WTC11 (cell line): ENCODE measurements around the gene COA8. TPM values are rescaled to one million over a fixed set of nuclear protein-coding genes. Genes with fewer than 3 reads are reported as not detected.

Experiments used
- CBFB ChIP-seq: sonication (generic); formaldehyde crosslinking; IDR thresholded peaks from 2 replicates; pipeline ENCODE4 v1.8.1; 2022; ENCODE audit warnings: mild to moderate bottlenecking, low read depth, missing genetic modification reagents
- E2F1 ChIP-seq: sonication (generic); formaldehyde crosslinking; IDR thresholded peaks from 2 replicates; pipeline ENCODE4 v1.8.0; 2022; ENCODE audit warnings: mild to moderate bottlenecking, missing genetic modification reagents
- FOXK1 ChIP-seq: sonication (generic); formaldehyde crosslinking; IDR thresholded peaks from 2 replicates; pipeline ENCODE4 v1.8.0; 2022; ENCODE audit warnings: mild to moderate bottlenecking, moderate library complexity, missing genetic modification reagents
- HMGA2 ChIP-seq: fragments of 250-450 bp; sonication (Bioruptor Pico); IDR thresholded peaks from 2 replicates; pipeline ENCODE4 v1.4.0; 2021; ENCODE audit warnings: mild to moderate bottlenecking, moderate library complexity
- KAT7 ChIP-seq: sonication (generic); formaldehyde crosslinking; IDR thresholded peaks from 2 replicates; pipeline ENCODE4 v1.8.1; 2023; ENCODE audit warnings: missing genetic modification reagents, mild to moderate bottlenecking, borderline replicate concordance
- MYBL2 ChIP-seq: sonication (generic); formaldehyde crosslinking; IDR thresholded peaks from 2 replicates; pipeline ENCODE4 v1.8.1; 2023; ENCODE audit warnings: mild to moderate bottlenecking, moderate library complexity, missing genetic modification reagents
- NR3C1 ChIP-seq: sonication (generic); formaldehyde crosslinking; conservative IDR thresholded peaks from 2 replicates; pipeline ENCODE4 v1.8.1; 2023; ENCODE audit warnings: low read depth, mild to moderate bottlenecking, missing genetic modification reagents
- RELA ChIP-seq: sonication (generic); formaldehyde crosslinking; IDR thresholded peaks from 2 replicates; pipeline ENCODE4 v1.8.1; 2022; ENCODE audit warnings: missing genetic modification reagents, mild to moderate bottlenecking, borderline replicate concordance
- SP1 ChIP-seq: sonication (generic); formaldehyde crosslinking; conservative IDR thresholded peaks from 2 replicates; pipeline ENCODE4 v1.8.1; 2022; ENCODE audit warnings: missing genetic modification reagents
- TEAD1 ChIP-seq: sonication (generic); formaldehyde crosslinking; IDR thresholded peaks from 2 replicates; pipeline ENCODE4 v1.8.0; 2022; ENCODE audit warnings: mild to moderate bottlenecking, missing genetic modification reagents
- TEAD4 ChIP-seq: sonication (generic); formaldehyde crosslinking; IDR thresholded peaks from 2 replicates; pipeline ENCODE4 v1.8.0; 2022; ENCODE audit warnings: mild to moderate bottlenecking, missing genetic modification reagents
- TP53 ChIP-seq: sonication (generic); formaldehyde crosslinking; IDR thresholded peaks from 2 replicates; pipeline ENCODE4 v1.8.1; 2023; ENCODE audit warnings: mild to moderate bottlenecking, missing genetic modification reagents
- ZBTB43 ChIP-seq: sonication (generic); formaldehyde crosslinking; IDR thresholded peaks from 2 replicates; pipeline ENCODE4 v1.8.1; 2023; ENCODE audit warnings: mild to moderate bottlenecking, missing genetic modification reagents
- ZNF121 ChIP-seq: sonication (generic); formaldehyde crosslinking; IDR thresholded peaks from 2 replicates; pipeline ENCODE4 v1.8.0; 2023; ENCODE audit warnings: missing genetic modification reagents
- ZNF138 ChIP-seq: sonication (generic); formaldehyde crosslinking; conservative IDR thresholded peaks from 2 replicates; pipeline ENCODE4 v1.8.1; 2022; ENCODE audit warnings: mild to moderate bottlenecking, moderate library complexity, missing genetic modification reagents
- ZNF263 ChIP-seq: sonication (generic); formaldehyde crosslinking; IDR thresholded peaks from 2 replicates; pipeline ENCODE4 v1.8.1; 2022; ENCODE audit warnings: low read depth, mild to moderate bottlenecking, moderate library complexity, missing genetic modification reagents
- ZNF317 ChIP-seq: sonication (generic); formaldehyde crosslinking; IDR thresholded peaks from 2 replicates; pipeline ENCODE4 v1.8.1; 2023; ENCODE audit warnings: low read depth, mild to moderate bottlenecking, moderate library complexity, missing genetic modification reagents, borderline replicate concordance
- ZNF396 ChIP-seq: fragments of 250-450 bp; sonication (Bioruptor Pico); IDR thresholded peaks from 2 replicates; pipeline ENCODE4 v1.8.0; 2021; ENCODE audit warnings: mild to moderate bottlenecking, moderate library complexity, borderline replicate concordance
- ZNF423 ChIP-seq: fragments of 250-450 bp; sonication (Bioruptor Pico); IDR thresholded peaks from 2 replicates; pipeline ENCODE4 v2.1.2; 2022; ENCODE audit warnings: mild to moderate bottlenecking, moderate library complexity
- ZSCAN18 ChIP-seq: fragments of 250-450 bp; sonication (Bioruptor Pico); IDR thresholded peaks from 2 replicates; pipeline ENCODE4 v2.1.2; 2022; ENCODE audit warnings: mild to moderate bottlenecking, moderate library complexity
- total RNA-seq: library from RNA; stranded (reverse); gene quantifications from 3 replicates; pipeline ENCODE4 v1.2.3, GENCODE V29; 2021
- TF ChIP-seq, protein P1 (sequence below): fragments of 250-450 bp; sonication (Bioruptor Pico); IDR thresholded peaks from 2 replicates; pipeline ENCODE4 v1.9.0; 2021; ENCODE audit warnings: mild to moderate bottlenecking
- TF ChIP-seq, protein P2 (sequence below): fragments of 200-600 bp; IDR thresholded peaks from 2 replicates; pipeline ENCODE4 v1.8.0; 2022; ENCODE audit warnings: antibody characterized with exemption
- TF ChIP-seq, protein P3 (sequence below): fragments of 250-450 bp; sonication (Bioruptor Pico); conservative IDR thresholded peaks from 2 replicates; pipeline ENCODE4 v1.9.0; 2021; ENCODE audit warnings: mild to moderate bottlenecking
- TF ChIP-seq, protein P4 (sequence below): sonication (generic); formaldehyde crosslinking; IDR thresholded peaks from 2 replicates; pipeline ENCODE4 v1.8.0; 2022; ENCODE audit warnings: mild to moderate bottlenecking, missing genetic modification reagents
- TF ChIP-seq, protein P5 (sequence below): sonication (generic); formaldehyde crosslinking; IDR thresholded peaks from 2 replicates; pipeline ENCODE4 v1.8.1; 2023; ENCODE audit warnings: mild to moderate bottlenecking, moderate library complexity, missing genetic modification reagents

COA8 gene
- total RNA-seq, 1 experiment from 2014 or later = 36.4 TPM

GRCh38 chr14:103518422-103519042 is 44.2 kb upstream of the COA8 start (continued):
- TF ChIP-seq, protein P1, sequence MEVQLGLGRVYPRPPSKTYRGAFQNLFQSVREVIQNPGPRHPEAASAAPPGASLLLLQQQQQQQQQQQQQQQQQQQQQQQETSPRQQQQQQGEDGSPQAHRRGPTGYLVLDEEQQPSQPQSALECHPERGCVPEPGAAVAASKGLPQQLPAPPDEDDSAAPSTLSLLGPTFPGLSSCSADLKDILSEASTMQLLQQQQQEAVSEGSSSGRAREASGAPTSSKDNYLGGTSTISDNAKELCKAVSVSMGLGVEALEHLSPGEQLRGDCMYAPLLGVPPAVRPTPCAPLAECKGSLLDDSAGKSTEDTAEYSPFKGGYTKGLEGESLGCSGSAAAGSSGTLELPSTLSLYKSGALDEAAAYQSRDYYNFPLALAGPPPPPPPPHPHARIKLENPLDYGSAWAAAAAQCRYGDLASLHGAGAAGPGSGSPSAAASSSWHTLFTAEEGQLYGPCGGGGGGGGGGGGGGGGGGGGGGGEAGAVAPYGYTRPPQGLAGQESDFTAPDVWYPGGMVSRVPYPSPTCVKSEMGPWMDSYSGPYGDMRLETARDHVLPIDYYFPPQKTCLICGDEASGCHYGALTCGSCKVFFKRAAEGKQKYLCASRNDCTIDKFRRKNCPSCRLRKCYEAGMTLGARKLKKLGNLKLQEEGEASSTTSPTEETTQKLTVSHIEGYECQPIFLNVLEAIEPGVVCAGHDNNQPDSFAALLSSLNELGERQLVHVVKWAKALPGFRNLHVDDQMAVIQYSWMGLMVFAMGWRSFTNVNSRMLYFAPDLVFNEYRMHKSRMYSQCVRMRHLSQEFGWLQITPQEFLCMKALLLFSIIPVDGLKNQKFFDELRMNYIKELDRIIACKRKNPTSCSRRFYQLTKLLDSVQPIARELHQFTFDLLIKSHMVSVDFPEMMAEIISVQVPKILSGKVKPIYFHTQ = no peak
- TF ChIP-seq ZNF138 (no peak), ZBTB43 (CRISPR knock-in tag) (no peak), TEAD4 (CRISPR knock-in tag) (no peak), TP53 (no peak), ZNF396 (CRISPR knock-in tag) (no peak), ZNF423 (CRISPR knock-in tag) (peak; percentile 39; the same call in 1 of the 2 replicates), CBFB (CRISPR knock-in tag) (no peak), ZNF317 (CRISPR knock-in tag) (no peak), TEAD1 (CRISPR knock-in tag) (0 out of 2 replicates have a peak, but pooled peaks have one; percentile 29), MYBL2 (no peak), RELA (CRISPR knock-in tag) (0 out of 2 replicates have a peak, but pooled peaks have one; percentile 63), E2F1 (CRISPR knock-in tag) (no peak), ZNF263 (CRISPR knock-in tag) (no peak), NR3C1 (no peak), ZNF121 (CRISPR knock-in tag) (no peak), KAT7 (CRISPR knock-in tag) (no peak), FOXK1 (no peak), ZSCAN18 (CRISPR knock-in tag) (no peak), HMGA2 (CRISPR knock-in tag) (no peak), SP1 (CRISPR knock-in tag) (no peak)
- TF ChIP-seq, protein P2, sequence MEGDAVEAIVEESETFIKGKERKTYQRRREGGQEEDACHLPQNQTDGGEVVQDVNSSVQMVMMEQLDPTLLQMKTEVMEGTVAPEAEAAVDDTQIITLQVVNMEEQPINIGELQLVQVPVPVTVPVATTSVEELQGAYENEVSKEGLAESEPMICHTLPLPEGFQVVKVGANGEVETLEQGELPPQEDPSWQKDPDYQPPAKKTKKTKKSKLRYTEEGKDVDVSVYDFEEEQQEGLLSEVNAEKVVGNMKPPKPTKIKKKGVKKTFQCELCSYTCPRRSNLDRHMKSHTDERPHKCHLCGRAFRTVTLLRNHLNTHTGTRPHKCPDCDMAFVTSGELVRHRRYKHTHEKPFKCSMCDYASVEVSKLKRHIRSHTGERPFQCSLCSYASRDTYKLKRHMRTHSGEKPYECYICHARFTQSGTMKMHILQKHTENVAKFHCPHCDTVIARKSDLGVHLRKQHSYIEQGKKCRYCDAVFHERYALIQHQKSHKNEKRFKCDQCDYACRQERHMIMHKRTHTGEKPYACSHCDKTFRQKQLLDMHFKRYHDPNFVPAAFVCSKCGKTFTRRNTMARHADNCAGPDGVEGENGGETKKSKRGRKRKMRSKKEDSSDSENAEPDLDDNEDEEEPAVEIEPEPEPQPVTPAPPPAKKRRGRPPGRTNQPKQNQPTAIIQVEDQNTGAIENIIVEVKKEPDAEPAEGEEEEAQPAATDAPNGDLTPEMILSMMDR = peak; percentile 95
- TF ChIP-seq, protein P3, sequence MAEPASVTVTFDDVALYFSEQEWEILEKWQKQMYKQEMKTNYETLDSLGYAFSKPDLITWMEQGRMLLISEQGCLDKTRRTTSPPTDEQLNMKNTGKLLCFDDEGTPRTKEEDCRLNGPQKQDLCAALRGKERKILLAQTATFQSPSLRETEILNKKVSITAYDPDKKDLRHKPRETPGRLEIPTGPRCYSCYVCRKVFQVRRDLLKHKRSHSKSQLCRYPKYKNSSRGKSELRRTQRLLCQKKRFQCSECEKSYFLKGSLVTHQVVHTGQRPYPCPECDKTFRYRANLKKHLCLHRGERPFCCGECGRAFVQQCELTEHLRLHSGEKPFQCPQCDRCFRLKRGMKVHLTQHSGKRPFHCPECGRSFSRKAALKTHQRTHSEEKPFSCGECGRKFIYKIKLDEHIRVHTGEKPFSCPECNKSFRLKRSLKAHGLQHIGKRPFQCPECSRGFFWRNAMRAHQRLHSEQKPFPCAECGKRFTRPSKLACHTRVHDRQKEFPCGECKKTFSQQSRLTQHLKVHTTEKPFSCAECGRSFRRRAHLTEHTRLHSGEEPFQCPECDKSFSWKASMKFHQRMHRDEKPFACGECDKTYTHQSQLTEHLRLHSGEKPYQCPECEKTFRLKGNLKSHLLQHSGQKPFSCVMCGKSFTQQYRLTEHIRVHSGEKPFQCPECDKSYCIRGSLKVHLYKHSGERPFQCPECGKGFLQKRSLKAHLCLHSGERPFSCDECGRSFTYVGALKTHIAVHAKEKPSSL (CRISPR knock-in tag) = no peak
- TF ChIP-seq, protein P4, sequence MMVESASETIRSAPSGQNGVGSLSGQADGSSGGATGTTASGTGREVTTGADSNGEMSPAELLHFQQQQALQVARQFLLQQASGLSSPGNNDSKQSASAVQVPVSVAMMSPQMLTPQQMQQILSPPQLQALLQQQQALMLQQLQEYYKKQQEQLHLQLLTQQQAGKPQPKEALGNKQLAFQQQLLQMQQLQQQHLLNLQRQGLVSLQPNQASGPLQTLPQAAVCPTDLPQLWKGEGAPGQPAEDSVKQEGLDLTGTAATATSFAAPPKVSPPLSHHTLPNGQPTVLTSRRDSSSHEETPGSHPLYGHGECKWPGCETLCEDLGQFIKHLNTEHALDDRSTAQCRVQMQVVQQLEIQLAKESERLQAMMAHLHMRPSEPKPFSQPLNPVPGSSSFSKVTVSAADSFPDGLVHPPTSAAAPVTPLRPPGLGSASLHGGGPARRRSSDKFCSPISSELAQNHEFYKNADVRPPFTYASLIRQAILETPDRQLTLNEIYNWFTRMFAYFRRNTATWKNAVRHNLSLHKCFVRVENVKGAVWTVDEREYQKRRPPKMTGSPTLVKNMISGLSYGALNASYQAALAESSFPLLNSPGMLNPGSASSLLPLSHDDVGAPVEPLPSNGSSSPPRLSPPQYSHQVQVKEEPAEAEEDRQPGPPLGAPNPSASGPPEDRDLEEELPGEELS (CRISPR knock-in tag) = no peak
- TF ChIP-seq, protein P5, sequence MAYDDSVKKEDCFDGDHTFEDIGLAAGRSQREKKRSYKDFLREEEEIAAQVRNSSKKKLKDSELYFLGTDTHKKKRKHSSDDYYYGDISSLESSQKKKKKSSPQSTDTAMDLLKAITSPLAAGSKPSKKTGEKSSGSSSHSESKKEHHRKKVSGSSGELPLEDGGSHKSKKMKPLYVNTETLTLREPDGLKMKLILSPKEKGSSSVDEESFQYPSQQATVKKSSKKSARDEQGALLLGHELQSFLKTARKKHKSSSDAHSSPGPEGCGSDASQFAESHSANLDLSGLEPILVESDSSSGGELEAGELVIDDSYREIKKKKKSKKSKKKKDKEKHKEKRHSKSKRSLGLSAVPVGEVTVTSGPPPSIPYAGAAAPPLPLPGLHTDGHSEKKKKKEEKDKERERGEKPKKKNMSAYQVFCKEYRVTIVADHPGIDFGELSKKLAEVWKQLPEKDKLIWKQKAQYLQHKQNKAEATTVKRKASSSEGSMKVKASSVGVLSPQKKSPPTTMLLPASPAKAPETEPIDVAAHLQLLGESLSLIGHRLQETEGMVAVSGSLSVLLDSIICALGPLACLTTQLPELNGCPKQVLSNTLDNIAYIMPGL (CRISPR knock-in tag) = peak; percentile 75; the same call in 1 of the 2 replicates
